Endothelial cell of umbilical vein (primary cell): Measurements from ENCODE around the gene CSNK1D. TPM values are rescaled to one million over a fixed set of nuclear protein-coding genes. Genes with fewer than 3 reads are reported as not detected.

Experiments used
- BruUV-seq: library from RNA; stranded (reverse); fragments of 400-500 nt; replicated peaks from 2 replicates; lab custom pipeline; 2021; lab: Mats Ljungman, UMichigan
- CTCF ChIA-PET: fragments of 300-600, 350-600 bp; sonication (Branson Sonifier 250); formaldehyde crosslinking; loops from one replicate; lab custom pipeline; 2021; ENCODE audit warnings: antibody characterized with exemption, inconsistent platforms; lab: Charles Lee
- POLR2A ChIA-PET: fragments of 300-600, 350-600 bp; sonication (Branson Sonifier 250); formaldehyde crosslinking; loops from one replicate; lab custom pipeline; 2021; ENCODE audit warnings: antibody characterized with exemption, inconsistent platforms; lab: Charles Lee
- DNase-seq: peaks from one replicate; pipeline ENCODE4 v3.0.0-alpha.2; 2011; ENCODE audit warnings: low read depth, low spot score
- FAIRE-seq: peaks from 2 replicates; lab custom pipeline; 2011; peaks lifted over from hg19 to GRCh38; lab: Jason Lieb, UNC
- H2AFZ ChIP-seq: 2 replicates; pipeline ENCODE4 v1.6.0; 2012; ENCODE audit warnings: low read depth, low read length, control low read depth, inconsistent platforms
- H3K27ac ChIP-seq: 2 replicates; pipeline ENCODE4 v1.5.1; 2011; ENCODE audit warnings: low read depth, mild to moderate bottlenecking, control low read depth, low read length, moderate library complexity; ENCODE audit not compliant: insufficient read depth
- H3K27me3 ChIP-seq, 2 experiments: 2 replicates each; pipeline versions ENCODE4 v1.6.0 to v1.6.1; 2011; ENCODE audit warnings: low read length in 2 of 2, mixed read lengths in 1 of 2; ENCODE audit not compliant: control insufficient read depth in 2 of 2, insufficient read depth in 2 of 2
- H3K36me3 ChIP-seq, 2 experiments: 2 replicates in 1 of 2; 3 replicates in 1 of 2; pipeline ENCODE4 v1.5.1; 2011; ENCODE audit warnings: low read length in 2 of 2, mild to moderate bottlenecking in 1 of 2, moderate library complexity in 1 of 2; ENCODE audit not compliant: control insufficient read depth in 2 of 2, insufficient read depth in 2 of 2; ENCODE audit errors: extremely low read depth in 1 of 2
- H3K4me1 ChIP-seq: 3 replicates; pipeline ENCODE4 v1.5.1; 2011; ENCODE audit warnings: mild to moderate bottlenecking, low read length; ENCODE audit not compliant: control insufficient read depth, insufficient read depth; ENCODE audit errors: extremely low read depth
- H3K4me2 ChIP-seq: 2 replicates; pipeline ENCODE4 v1.6.1; 2011; ENCODE audit warnings: low read length, control low read depth, mixed read lengths; ENCODE audit not compliant: insufficient read depth
- H3K4me3 ChIP-seq, 3 experiments: fragments of 200-600 bp in 1 of 3; sonication (generic), shearing (Covaris generic) in 1 of 3; replicated peaks in 1 of 3; 2 replicates each; pipeline ENCODE4 v1.5.1; 2011 to 2016; ENCODE audit warnings: control low read depth in 3 of 3, low read length in 3 of 3, mild to moderate bottlenecking in 2 of 3, inconsistent platforms in 1 of 3, low read depth in 1 of 3, moderate library complexity in 1 of 3; ENCODE audit not compliant: insufficient read depth in 1 of 3
- H3K79me2 ChIP-seq: 2 replicates; pipeline ENCODE4 v1.6.0; 2012; ENCODE audit warnings: low read length, inconsistent platforms; ENCODE audit not compliant: control insufficient read depth, insufficient read depth
- H3K9ac ChIP-seq: replicated peaks from 2 replicates; pipeline ENCODE3; 2011; ENCODE audit warnings: low read length, control low read depth; ENCODE audit not compliant: insufficient read depth; ENCODE audit errors: extremely low read depth
- H3K9me1 ChIP-seq: replicated peaks from 3 replicates; pipeline ENCODE4 v1.6.0; 2011; ENCODE audit warnings: mild to moderate bottlenecking, low read length; ENCODE audit not compliant: control insufficient read depth, insufficient read depth; ENCODE audit errors: extremely low read depth
- H3K9me3 ChIP-seq: replicated peaks from 2 replicates; pipeline ENCODE4 v1.5.1; 2012; ENCODE audit warnings: low read length, inconsistent platforms; ENCODE audit not compliant: control insufficient read depth, insufficient read depth
- H4K20me1 ChIP-seq: replicated peaks from 2 replicates; pipeline ENCODE3; 2011; ENCODE audit warnings: mild to moderate bottlenecking, low read length; ENCODE audit not compliant: control insufficient read depth, insufficient read depth; ENCODE audit errors: extremely low read depth
- EZH2 ChIP-seq: IDR thresholded peaks from 2 replicates; pipeline ENCODE4 v1.6.1; 2012; ENCODE audit warnings: borderline replicate concordance, low read depth, mild to moderate bottlenecking, moderate library complexity, low read length, inconsistent platforms; ENCODE audit not compliant: severe bottlenecking
- FOS ChIP-seq: IDR thresholded peaks from 2 replicates; pipeline ENCODE4 v1.6.1; 2011; ENCODE audit warnings: mild to moderate bottlenecking, low read length, moderate library complexity, borderline replicate concordance; ENCODE audit not compliant: insufficient read depth
- GATA2 ChIP-seq: IDR thresholded peaks from 2 replicates; pipeline ENCODE4 v1.7.0; 2011; ENCODE audit warnings: low read depth, mild to moderate bottlenecking, moderate library complexity, mixed read lengths, low read length; ENCODE audit not compliant: insufficient read length, insufficient read depth
- JUN ChIP-seq: IDR thresholded peaks from 2 replicates; pipeline ENCODE4 v1.6.1; 2011; ENCODE audit warnings: borderline replicate concordance, low read depth; ENCODE audit not compliant: insufficient read length, insufficient read depth
- MYC ChIP-seq: IDR thresholded peaks from one replicate; pipeline ENCODE4 v1.6.1; 2011; ENCODE audit warnings: mild to moderate bottlenecking, low read depth, low read length
- POLR2A ChIP-seq: IDR thresholded peaks from 2 replicates; pipeline ENCODE4 v1.6.1; 2012; ENCODE audit warnings: low read depth, mild to moderate bottlenecking, control low read depth, low read length
- POLR2AphosphoS5 ChIP-seq: IDR thresholded peaks from 2 replicates; pipeline ENCODE4 v1.6.1; 2012; ENCODE audit warnings: low read depth, mild to moderate bottlenecking, control low read depth, low read length, moderate library complexity; ENCODE audit not compliant: insufficient read depth
- dilution Hi-C: fragments of 300-500 bp; cut with MboI; formaldehyde crosslinking; loops from one replicate; pipeline ENCODE4 v1.15.0; 2019; ENCODE audit warnings: low sequenced_read_pairs; ENCODE audit not compliant: extremely low pct_ligation_motif_present
- intact Hi-C: fragments of 100-400 bp; cut with micrococcal nuclease; formaldehyde crosslinking; loops from one replicate; pipeline ENCODE4 v1.10.0; 2022
- polyA plus RNA-seq, 4 experiments: library from polyadenylated mRNA; depleted of rRNA in 3 of 4; stranded (reverse) in 3 of 4; unstranded in 1 of 4; fragments of >200 nt; gene quantifications; 2 replicates each; pipeline versions ENCODE4 v1.2.1 to v1.2.3, GENCODE V29; 2011 to 2012; ENCODE audit warnings: missing spikeins in 1 of 4
- total RNA-seq: library from RNA; stranded (reverse); gene quantifications from 2 replicates; pipeline ENCODE4 v1.2.3, GENCODE V29; 2021
- TF ChIP-seq, protein P1 (sequence below): IDR thresholded peaks from 2 replicates; pipeline ENCODE4 v1.6.1; 2011; ENCODE audit not compliant: insufficient read depth, insufficient read length
- TF ChIP-seq, protein P2 (sequence below), 2 donors: IDR thresholded peaks; 1 replicate in 1 of 2; 2 replicates in 1 of 2; pipeline ENCODE4 v1.5.1; 2011; ENCODE audit warnings: low read length in 2 of 2, mild to moderate bottlenecking in 2 of 2, moderate library complexity in 2 of 2, control low read depth in 1 of 2, inconsistent platforms in 1 of 2, low read depth in 1 of 2; ENCODE audit not compliant: insufficient read depth in 1 of 2; ENCODE audit errors: extremely low read depth in 1 of 2

CSNK1D gene
- total and polyA plus RNA-seq, 2 donors (not counting 3 experiments of a cell fraction or from before 2014, with no cell fraction given), result 127 to 155 TPM

DNA sequence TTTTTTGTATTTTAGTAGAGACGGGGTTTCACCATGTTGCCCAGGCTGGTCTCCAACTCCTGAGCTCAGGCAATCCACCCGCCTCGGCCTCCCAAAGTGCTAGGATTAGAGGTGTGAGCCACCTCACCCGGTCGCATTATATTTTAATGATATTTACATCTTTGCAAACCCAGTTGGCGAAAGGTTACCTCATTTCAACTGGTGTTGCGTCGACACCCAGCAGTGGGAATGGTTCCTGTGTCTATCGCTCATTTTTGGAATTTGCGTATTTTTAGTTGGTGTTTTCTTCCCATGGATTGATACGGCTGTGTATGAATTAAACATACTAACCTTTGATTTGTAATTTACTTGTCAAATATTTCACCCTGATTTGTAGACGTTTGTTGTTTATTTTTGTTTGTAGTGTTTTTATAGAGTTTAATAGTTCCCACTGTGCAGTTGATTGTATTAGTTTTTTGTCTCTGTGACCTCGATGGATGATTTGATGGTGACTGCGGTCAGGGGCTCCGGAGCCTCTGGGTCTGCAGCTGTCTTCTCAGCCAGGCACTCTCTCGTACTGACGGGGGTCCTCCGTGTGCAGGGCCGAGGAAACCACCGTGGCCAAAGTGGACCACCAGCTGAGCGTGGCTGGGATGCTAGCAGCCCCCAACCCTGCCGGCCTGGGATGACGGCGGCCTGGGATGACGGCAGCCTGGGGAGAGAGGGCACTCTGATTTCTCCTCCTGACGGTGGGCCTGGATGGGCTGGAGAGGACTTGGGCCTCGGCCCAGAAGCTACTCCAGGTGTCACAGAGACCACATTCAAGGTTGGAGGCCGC, 39.9 kb upstream of the CSNK1D start:
- no peaks in the 10 kb centered on the region for H3K79me2 ChIP-seq
- ChIA-PET POLR2A (no interaction called here), CTCF (interaction anchor here (1.2 to 1.4 kb wide), 2 partner anchors 10 to 13 kb away, joined by 4 to 6 read pairs; no protein-coding TSS in a partner anchor)
- no peak overlapping the region for H3K27ac ChIP-seq
- no TSS peak for BruUV-seq
- FAIRE-seq (no peak), DNase-seq (no peak)
- no peaks in the 10 kb centered on the region for H3K36me3 ChIP-seq
- H3K4me3 ChIP-seq, result no peak overlapping the region
- H3K27me3 ChIP-seq, result peaks cover 2 to 3% of the 10 kb centered on the region in 2 experiments
- TF ChIP-seq JUN, result no peak
- TF ChIP-seq GATA2, result no peak
- no peak for TF ChIP-seq MYC
- TF ChIP-seq, protein P1, sequence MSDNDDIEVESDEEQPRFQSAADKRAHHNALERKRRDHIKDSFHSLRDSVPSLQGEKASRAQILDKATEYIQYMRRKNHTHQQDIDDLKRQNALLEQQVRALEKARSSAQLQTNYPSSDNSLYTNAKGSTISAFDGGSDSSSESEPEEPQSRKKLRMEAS, result no peak
- no peak for TF ChIP-seq POLR2A
- TF ChIP-seq EZH2, result no peak
- no peak for TF ChIP-seq FOS
- TF ChIP-seq POLR2AphosphoS5, result no peak
- TF ChIP-seq, protein P2, sequence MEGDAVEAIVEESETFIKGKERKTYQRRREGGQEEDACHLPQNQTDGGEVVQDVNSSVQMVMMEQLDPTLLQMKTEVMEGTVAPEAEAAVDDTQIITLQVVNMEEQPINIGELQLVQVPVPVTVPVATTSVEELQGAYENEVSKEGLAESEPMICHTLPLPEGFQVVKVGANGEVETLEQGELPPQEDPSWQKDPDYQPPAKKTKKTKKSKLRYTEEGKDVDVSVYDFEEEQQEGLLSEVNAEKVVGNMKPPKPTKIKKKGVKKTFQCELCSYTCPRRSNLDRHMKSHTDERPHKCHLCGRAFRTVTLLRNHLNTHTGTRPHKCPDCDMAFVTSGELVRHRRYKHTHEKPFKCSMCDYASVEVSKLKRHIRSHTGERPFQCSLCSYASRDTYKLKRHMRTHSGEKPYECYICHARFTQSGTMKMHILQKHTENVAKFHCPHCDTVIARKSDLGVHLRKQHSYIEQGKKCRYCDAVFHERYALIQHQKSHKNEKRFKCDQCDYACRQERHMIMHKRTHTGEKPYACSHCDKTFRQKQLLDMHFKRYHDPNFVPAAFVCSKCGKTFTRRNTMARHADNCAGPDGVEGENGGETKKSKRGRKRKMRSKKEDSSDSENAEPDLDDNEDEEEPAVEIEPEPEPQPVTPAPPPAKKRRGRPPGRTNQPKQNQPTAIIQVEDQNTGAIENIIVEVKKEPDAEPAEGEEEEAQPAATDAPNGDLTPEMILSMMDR (IDR thresholded peaks at IDR 0.05; ENCODE audit: extremely low read depth in 1 of 2, insufficient read depth in 1 of 2, low read depth in 1 of 2, low read length in 2 of 2), result no peak
- no peak overlapping the region for H2AFZ ChIP-seq
- intact Hi-C loops, result no loop called here
- H4K20me1 ChIP-seq, result no peaks in the 10 kb centered on the region
- dilution Hi-C loops, result no loop called here
- H3K9me1 ChIP-seq, result no peaks in the 10 kb centered on the region
- no peak overlapping the region for H3K9ac ChIP-seq
- no peaks in the 10 kb centered on the region for H3K9me3 ChIP-seq
- no peak overlapping the region for H3K4me2 ChIP-seq
- no peaks in the 10 kb centered on the region for H3K4me1 ChIP-seq
